ENCODE data around the gene CFAP90.

DNA sequence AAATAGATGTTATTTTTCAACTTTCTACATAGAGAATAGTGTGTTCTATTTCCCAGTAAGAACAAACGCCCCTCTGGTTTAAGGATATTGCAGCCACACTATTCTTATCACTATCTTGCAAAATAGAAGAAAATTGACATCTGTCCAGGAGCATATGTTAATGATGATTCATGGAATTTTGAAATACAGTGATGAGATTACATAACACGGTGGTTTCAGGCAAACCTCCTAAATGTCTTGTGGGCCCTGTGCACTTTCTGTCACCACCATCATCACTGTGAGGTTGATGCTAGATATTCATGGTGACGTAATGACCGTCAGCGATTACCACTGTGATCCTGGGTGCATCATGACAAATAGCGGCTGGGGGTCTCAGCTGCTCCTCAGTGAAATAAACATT is 48.1 kb downstream of the CFAP90 start:
- TF ChIP-seq, protein P1, sequence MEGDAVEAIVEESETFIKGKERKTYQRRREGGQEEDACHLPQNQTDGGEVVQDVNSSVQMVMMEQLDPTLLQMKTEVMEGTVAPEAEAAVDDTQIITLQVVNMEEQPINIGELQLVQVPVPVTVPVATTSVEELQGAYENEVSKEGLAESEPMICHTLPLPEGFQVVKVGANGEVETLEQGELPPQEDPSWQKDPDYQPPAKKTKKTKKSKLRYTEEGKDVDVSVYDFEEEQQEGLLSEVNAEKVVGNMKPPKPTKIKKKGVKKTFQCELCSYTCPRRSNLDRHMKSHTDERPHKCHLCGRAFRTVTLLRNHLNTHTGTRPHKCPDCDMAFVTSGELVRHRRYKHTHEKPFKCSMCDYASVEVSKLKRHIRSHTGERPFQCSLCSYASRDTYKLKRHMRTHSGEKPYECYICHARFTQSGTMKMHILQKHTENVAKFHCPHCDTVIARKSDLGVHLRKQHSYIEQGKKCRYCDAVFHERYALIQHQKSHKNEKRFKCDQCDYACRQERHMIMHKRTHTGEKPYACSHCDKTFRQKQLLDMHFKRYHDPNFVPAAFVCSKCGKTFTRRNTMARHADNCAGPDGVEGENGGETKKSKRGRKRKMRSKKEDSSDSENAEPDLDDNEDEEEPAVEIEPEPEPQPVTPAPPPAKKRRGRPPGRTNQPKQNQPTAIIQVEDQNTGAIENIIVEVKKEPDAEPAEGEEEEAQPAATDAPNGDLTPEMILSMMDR (IDR thresholded peaks at IDR 0.05), result no peak
- TF ChIP-seq POLR2A (IDR thresholded peaks at IDR 0.05), result no peak

Measured in heart left ventricle (tissue), 13 donors.